GM18505 (cell line): ENCODE measurements around the gene FBLN7.

Experiments
- ATAC-seq: cut with Tn5 transposase; IDR thresholded peaks from one replicate; pipeline ENCODE4 v1.9.1; 2021; ENCODE audit not compliant: unreplicated experiment
- POLR2A ChIP-seq: IDR thresholded peaks from 4 replicates; pipeline ENCODE4 v1.6.1; 2011; ENCODE audit warnings: borderline replicate concordance; ENCODE audit not compliant: insufficient read depth, insufficient read length; ENCODE audit errors: extremely low read depth

FBLN7 gene

DNA sequence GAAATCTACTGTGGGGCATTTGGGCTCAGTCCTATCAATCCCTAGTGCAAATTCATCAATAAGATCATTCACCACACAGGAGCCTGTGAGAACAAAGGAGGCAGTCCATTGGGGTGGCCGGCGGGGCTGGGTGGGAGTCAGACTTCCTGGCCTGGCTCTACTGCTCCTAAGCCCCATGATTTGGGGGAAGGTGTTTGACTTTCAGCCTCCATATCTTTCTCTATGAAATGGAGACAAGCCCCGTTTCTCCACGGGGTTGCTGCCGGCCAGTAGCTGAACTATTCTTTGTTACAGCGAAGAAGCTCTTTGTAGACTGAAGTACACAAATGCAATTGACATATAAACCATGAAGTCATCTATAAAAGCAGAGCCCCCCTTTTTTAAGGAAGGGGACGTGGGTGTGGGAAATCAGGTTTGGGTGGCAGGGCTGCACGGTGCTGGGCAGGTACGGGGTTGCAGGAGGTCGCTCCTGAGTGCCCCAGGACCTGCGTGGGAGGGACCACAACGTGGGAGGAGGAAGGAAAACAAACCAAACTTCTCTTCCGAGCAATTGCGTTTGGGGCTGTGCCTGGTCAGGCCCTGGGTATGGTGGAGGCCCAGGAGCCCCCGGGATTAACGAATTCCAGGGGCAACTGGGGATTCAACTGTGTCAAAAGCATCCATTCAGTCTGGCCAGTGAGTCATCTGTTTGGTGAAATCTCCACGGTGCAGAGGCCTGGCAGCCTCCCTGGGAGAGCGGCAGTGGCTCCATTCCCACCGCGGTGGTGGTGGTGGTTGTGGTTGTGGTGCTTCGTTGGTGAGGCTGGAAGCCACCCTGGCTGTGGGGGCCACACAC lies 18.2 kb downstream of the FBLN7 start:
- no peak for TF ChIP-seq POLR2A
- ATAC-seq: no peak

DNA sequence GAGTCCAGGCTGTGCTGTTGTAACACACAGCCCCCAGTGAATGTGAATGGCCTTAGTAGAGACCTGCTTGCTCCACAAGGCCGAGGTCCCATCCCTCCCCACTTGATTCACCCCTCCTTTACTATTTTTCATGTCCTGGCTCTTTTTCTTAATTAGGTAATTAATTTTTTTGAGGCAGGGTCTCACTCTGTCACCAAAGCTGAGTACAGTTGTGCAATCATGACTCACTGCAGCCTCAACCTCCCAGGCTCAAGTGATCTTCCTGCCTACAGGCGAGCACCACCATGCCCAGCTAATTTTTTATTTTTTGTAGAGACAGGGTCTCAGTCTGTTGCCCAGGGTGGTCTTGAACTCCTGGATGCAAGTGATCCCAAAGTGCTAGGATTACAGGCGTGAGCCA lies 19.3 kb downstream of the FBLN7 start:
- no peak for ATAC-seq
- TF ChIP-seq POLR2A: no peak

DNA sequence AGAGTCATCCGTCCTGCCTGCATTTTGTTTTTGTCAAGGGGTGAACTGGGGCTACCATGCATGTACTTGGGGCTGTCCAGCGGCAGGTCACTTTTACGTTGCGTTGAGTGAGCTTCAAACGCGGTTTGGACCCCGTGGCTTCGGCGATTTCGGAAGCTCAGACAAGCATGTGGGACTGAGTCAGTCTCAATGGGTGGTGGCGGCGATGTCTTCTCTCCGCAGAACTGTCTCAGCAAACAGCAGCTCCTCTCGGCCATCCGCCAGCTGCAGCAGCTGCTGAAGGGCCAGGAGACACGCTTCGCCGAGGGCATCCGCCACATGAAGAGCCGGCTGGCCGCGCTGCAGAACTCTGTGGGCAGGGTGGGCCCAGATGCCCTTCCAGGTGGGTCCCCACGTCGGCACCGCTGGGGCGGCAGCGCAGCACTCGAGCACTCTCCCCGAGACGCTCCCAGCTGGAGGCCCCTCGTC lies 21.3 kb downstream of the FBLN7 start:
- ATAC-seq: no peak
- TF ChIP-seq POLR2A: no peak

DNA sequence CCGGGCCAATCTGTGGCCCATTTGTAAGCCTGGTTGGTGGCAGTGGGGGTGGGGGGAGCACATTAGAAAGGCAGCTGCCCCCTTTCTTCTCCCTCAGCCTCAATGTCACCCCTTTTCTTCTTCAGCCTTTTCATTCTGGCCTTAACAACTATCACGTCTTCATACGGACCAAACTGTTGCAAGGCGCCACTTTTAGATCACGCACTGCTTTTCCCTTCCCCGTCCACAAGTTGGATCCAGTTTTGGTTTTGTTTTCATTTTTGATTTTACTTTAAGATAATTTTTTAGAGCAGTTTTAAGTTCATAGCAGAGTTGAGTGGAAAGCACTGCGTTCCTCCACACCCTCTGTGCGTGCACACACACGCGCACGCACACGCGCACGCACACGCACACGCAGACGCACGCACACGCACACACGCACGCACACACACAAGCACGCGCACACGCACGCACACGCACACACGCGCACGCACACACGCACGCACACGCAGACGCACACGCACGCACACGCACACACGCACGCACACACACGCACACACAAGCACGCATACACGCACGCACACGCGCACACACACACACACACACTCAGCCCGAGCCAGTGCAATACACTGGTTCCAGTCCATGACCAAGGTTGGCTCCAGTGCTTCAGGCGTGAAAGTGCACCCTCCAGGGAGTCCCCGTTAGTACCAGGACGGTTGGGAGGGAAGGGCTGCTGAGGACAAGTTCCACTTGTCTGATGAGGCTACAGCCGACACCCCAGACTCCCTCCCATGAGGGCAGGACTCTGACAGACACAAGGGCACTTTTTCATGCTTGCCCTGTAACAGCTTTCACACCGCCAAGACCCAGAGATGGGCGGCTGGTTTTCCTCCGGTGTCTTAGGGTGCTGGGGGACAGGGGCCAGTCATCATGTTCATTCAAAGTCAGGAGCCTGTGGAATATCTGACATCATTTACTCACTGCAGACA lies 22.4 kb downstream of the FBLN7 start:
- ATAC-seq: no peak
- no peak for TF ChIP-seq POLR2A

DNA sequence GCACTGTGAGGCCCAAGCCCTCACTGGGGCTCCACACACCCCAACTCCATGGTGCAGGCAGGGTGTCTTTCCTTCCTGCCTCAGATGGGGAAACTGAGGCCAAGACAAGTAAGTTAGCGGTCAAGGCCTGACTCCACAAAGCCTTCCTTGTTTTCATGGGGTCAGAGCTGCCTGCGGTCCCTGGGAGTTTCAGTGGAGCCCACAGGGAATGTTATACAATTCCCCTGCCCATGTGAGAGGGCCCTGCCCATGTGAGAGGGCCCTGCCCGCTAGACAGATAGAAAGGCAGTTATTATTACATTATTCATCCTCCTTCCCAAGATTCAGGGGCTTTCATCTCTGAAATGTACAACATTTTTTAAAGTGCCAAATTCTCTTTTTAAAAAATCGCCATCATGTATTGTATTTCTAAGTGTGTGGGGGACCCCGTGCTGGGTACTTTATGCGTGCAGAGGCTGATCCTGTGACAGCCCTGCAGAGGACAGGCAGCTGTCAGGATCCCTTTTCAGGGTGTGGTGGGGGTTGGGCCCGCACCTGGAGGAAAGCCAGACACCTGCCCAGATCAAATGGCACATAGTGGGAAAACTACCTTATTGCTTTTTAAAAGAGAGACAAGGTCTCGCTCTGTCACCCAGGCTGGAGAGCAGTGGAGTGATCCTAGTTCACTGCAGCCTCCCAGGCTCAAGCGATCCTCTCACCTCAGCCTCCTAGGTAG lies 23.4 kb downstream of the FBLN7 start:
- no peak for TF ChIP-seq POLR2A
- no peak for ATAC-seq

DNA sequence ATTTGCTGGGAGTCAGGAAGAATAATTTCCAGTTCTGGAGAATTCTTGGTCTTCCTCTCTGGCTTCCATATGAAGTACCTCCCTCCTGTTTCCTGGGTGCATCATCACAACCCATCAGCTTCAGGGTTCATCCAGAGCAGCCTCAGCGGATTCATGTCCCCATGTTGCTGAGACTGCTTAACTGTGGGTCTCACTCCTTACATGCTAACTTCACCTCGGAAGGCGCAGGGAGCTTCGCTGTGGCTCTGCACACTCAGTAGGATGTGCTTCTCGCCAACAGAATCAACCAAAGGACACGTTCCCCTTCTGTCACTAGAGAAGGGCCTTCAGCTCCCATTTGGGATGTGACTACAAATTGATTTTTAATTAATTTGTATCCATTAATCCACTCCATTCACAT lies 24.2 kb downstream of the FBLN7 start:
- ATAC-seq: no peak
- no peak for TF ChIP-seq POLR2A

DNA sequence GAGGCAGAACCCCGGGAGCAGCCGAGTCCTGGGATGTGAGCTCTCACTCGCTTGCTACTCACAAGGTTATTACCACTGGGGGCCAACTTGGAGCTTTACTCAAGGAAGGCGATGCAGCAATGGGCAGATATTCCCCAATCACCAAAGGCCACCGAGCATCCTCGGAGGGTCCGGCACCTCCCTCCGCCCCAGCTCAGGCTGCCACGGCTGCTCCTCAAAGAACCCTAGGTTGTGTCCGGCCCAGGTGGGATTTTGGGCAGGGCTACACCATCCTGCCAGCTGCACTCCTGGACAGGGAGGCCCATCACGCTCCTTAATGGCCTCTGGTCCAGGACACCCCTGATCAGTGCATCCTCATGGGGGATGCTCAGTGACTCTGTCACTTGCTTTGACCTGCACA lies 24.8 kb downstream of the FBLN7 start:
- ATAC-seq: no peak
- no peak for TF ChIP-seq POLR2A

DNA sequence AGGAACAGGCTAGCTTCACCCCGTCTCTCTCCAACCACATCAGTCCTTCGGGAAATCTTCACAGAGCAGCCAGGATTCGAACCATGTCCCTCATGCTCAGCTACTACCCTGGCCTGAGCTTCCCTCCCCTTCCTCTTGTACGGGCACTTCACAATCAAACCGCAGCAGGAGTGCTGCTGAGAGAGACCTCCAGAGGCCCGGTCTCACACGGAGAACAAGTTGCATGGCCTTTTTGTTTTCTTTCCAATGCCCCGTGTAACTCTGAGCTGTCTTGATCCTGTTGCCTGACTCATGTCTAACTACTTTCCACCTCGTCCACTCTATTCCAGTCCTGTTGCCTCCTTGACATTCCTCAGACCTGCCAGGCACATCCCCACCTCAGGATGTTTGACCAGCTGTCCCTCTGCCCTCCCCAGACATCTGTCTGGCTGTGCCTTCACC lies 25.4 kb downstream of the FBLN7 start:
- no peak for ATAC-seq
- no peak for TF ChIP-seq POLR2A

DNA sequence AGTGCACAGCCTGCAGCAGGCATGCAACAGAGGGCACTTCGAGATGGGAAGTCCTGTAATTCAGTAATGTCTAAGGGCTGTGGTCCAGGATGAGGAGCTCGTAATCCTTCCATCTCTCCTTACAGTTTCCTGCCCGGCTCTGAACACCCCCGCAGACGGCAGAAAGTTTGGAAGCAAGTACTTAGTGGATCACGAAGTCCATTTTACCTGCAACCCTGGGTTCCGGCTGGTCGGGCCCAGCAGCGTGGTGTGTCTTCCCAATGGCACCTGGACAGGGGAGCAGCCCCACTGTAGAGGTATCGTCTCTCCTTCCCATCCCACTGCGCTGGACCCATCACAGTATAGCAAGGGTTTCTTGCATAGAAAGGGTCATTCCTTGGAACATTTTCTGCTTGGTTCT lies 26.7 kb downstream of the FBLN7 start:
- no peak for ATAC-seq
- no peak for TF ChIP-seq POLR2A

DNA sequence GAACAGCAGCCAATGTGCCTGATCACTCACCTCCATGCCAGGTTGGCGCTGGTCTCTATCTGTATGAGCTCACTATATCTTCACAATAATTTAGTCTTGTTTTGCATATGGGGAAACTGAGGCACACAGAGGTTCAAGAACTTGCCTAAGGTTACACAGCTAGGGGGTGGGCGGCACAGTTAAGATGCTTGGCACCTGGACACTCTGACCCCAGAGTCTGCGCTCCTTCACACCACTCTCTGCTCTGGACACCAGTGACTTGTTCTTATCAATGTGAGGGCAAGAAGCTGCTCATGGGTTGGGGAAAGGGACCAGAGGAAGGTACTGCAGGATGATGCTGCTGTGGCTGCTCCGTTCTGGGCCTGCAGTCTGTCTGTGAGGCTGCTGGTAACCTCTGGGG lies 27.1 kb downstream of the FBLN7 start:
- no peak for TF ChIP-seq POLR2A
- no peak for ATAC-seq

DNA sequence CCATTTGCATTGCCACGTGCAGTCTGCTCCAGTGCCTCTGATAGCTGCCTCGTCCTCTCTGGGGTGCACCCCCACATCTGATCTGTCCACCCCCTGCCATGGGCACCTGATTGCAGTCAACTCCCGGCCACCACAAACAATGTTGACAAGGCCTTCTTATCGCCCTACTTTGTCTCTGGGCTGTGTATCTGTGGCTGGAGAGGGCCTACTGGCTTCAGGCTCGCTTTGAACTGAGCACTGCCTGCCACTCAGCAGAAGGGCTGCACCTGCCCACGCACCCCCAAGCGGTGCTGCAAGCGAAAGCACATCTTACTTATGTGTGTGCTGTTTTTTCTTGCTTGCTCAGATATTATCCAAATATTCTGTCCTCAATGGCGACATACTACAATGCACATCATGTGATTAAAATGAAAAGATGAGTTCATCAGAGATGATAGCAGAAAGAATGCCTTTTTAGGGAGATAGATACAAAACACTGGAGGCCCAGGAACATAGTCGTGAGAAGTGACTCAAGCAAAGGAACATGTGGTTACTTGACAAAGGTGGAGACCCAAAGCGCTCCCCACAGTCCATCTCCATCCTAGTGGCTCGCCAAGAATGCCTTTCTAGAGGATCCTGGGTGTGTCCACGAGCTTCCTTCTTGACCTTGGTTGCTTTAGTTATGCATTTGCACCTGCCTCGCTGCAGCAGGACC lies 28.8 kb downstream of the FBLN7 start:
- ATAC-seq: no peak
- TF ChIP-seq POLR2A: no peak

DNA sequence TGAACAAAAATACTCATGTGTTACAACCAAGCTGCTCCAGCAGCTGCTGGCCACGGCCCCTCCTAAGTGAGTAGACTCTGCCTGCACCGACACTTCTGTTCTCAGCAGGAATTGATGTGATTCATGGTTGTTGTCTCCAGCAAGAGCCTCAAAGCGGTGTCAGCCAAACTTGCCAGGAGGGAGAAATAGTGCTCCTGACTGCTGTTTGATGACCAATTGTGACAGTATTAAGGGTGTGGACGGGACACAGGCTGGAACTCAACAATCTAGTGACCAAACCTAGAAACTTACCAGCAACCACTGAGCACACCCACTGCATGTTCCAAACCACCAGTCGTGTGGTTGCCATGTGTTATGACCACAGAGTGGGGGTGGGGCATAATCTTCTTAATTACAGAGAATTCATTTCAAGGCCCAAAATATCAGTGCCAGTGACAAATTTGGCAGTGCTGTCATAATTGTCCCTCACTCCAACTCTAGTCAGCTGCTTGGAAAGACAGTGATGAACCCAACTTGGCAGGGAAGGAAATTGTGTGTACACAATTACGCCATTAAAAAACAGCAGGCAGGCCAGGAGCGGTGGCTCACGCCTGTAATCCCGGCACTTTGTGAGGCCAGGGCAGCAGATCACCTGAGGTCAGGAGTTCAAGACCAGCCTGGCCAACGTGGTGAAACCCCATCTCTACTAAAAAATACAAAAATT lies 30.4 kb downstream of the FBLN7 start:
- no peak for TF ChIP-seq POLR2A
- ATAC-seq: no peak
